Fibroblast of skin of left biceps (primary cell): Measurements from ENCODE around the gene DHX15.

Experiments used
- DNase-seq, 2 experiments: peaks; one replicate each; pipeline ENCODE4 v3.0.0-alpha.2; 2013; ENCODE audit warnings: low read depth in 2 of 2

Gene DHX15

GRCh38 chr4:24584211-24584850 is at the start of gene DHX15:
Gene DHX15, minus strand, starts transcription at chr4:24584554. Its CDS starts 161 bp downstream, at chr4:24584393.
- peak; percentile 92 to 93 for DNase-seq

GRCh38 chr4:24632011-24632410 is 47.7 kb upstream of the DHX15 start:
- DNase-seq: no peak

- peak in 1 of 2 experiments; percentile 24 for DNase-seq
Observed at GRCh38 chr4:24630937-24631336, 46.6 kb upstream of the DHX15 start.

GRCh38 chr4:24625091-24625490 is 40.7 kb upstream of the DHX15 start:
- DNase-seq: no peak

DNA sequence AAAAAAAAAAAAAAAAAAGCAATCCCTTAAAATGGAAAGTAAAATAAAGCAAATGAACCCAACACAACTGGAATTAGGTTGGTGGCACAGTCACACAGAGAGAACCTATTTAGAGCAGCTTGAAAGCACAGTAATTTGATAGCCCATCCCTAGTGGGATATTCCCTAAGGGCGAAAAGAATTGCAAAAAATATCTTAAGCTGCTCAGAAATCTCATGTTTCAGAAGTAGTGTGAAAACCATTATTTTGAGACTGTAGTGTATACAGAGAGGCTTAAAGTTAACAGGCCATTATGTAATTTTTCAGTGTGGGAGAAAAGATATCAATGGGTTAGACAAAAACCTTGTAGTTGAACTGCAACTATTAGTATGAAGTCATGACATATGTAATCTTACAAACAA is 40.0 kb upstream of the DHX15 start:
- no peak for DNase-seq

- no peak for DNase-seq
Observed at GRCh38 chr4:24622146-24622834, 37.9 kb upstream of the DHX15 start.

GRCh38 chr4:24615977-24616376 is 31.6 kb upstream of the DHX15 start:
- no peak for DNase-seq

GRCh38 chr4:24614881-24615280 is 30.5 kb upstream of the DHX15 start:
- no peak for DNase-seq

GRCh38 chr4:24613502-24613901 is 29.1 kb upstream of the DHX15 start:
- no peak for DNase-seq

GRCh38 chr4:24611575-24611974 is 27.2 kb upstream of the DHX15 start:
- no peak for DNase-seq

DNA sequence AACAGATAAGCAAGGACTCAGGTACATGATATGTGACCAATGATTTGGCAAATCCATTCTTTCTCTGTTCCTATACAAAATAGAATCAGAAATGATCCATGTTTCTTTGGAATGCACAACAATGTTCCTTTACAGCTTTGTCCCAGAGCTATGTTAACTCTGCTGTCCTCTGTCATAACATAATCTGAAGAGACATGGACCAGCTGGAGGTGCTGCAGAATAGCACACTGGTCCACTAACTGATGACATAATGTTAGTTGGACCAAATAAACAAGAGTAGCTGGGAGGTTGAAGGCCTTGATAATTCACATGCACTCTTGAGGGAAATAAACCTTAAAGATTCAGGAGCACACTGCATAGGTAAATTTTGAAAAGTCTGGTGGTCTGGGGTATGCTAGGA is 23.0 kb upstream of the DHX15 start:
- no peak for DNase-seq

- no peak for DNase-seq
Observed at GRCh38 chr4:24605216-24605615, 20.9 kb upstream of the DHX15 start.

DNA sequence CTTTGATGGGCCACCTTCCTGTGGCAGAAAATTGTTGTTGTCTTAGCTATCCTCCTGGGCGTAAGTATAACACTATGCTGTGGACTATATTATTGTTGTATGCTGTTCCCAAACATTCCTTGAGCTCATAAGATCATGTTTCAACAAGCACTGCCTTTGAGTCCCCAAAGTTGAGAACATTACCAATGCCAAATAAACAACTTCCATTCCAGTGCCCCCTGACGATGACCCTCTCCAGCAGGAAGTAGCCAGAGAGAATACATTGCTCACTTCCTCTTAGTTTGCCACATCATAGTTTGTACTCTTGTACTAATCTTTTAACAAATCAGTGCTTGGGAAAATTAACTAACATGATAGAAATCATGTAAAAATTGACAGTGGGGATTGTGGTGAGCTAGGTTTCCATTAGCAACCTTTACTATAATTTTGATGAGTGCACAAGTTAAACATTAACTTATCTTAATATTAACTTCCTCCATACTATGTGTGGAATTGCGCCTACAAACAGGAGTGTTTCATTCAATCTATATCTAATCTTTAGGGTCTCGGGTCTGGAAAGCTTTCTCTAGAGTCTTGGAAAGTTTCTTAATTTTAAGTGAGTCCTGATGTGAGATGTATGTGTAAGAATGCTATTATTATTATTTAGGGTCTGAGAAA is 20.3 kb upstream of the DHX15 start:
- DNase-seq: no peak

- no peak for DNase-seq
Observed at GRCh38 chr4:24603343-24603742, 19.0 kb upstream of the DHX15 start.

DNA sequence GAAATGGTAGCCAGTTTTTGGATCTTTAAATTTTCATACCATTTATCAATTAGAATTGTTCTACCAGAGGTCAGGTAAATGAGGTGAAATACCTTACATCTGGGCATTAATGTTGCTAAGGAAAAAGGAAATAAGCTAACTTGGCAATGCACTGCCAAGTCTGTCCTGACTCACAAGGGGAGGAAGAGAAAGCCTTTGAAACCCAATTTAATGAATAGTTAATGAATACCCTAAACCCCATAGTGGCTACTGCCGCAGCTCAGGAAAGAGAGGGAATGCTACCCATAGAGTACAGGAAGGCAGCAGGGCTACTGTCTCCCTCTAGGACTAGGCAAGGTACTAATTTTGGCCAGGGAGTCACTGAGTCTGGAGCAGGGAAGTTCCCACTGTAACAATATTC is 16.8 kb upstream of the DHX15 start:
- DNase-seq: no peak

DNA sequence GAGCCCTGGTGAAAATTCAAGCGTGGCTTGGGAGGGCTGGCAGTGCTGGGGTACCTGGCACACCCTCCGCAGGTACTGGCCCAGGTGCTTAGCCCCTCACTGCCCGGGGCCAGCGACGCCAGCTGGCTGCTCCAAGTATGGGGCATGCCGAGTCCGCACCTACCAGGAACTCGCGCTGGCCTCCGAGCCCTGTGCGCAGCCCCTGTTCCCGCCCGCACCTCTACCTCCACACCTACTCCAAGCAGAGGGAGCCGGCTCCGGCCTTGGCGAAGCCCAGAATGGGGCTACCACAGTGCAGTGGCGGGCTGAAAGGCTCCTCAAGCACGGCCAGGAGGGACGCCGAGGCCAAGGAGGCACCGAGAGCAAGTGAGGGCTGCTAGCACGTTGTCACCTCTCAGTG is 14.9 kb upstream of the DHX15 start:
- no peak for DNase-seq

- no peak for DNase-seq
Observed at GRCh38 chr4:24598025-24598424, 13.7 kb upstream of the DHX15 start.

DNA sequence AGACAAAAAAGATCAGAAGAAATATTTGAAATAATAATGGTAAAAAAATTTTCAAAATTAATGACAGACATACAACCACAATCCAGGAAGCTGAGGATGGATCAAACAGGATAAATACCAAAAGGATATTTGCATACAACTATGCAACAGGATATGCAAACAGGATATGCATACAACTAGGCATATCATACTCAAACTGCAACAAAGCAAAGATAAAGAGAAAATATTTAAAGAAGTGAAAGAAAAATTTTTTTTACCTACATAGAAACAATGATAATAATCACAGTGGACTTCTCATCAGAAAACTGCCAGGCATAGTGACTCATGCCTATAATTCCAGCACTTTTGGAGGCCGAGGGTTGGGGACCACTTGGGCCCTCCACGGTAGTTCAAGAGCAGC is 11.3 kb upstream of the DHX15 start:
- DNase-seq: no peak

DNA sequence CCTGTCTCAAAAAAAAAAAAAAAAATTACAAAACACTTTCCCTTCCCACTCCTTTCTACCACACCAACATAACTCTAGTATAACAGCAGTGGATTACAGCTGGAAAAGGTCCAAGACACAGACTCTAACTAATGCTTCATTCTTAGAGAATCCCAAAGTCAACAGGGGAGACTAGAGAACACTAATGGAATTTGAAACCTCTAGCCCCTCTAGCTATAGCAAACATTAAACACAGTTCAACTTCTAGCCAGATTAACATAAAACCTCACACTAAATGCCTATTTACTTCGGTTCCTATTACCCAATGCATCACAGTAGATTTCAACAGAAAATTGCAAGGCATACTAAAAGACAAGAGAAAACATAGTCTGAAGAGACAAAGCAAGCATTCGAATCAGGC is 10.5 kb upstream of the DHX15 start:
- peak; percentile 23 to 26 for DNase-seq

DNA sequence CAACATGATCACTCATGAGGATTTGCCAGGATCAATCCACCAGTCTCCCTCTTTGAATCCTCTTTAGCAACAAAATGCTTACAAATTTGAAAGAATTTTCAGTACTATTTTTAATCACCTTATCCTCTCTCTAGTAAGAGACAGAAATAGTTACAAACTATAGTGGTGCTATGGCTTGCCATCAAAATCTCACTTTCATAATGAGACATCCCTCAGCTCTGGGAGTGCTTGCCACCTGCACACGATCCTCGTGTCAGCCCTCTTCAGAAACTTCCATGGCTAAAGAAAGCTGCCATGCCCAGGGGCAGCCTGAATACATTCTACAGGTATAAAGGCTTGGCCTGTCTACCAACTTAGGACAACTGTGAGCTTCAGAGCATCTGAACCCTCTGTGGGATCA is 5.1 kb upstream of the DHX15 start:
- no peak for DNase-seq

DNA sequence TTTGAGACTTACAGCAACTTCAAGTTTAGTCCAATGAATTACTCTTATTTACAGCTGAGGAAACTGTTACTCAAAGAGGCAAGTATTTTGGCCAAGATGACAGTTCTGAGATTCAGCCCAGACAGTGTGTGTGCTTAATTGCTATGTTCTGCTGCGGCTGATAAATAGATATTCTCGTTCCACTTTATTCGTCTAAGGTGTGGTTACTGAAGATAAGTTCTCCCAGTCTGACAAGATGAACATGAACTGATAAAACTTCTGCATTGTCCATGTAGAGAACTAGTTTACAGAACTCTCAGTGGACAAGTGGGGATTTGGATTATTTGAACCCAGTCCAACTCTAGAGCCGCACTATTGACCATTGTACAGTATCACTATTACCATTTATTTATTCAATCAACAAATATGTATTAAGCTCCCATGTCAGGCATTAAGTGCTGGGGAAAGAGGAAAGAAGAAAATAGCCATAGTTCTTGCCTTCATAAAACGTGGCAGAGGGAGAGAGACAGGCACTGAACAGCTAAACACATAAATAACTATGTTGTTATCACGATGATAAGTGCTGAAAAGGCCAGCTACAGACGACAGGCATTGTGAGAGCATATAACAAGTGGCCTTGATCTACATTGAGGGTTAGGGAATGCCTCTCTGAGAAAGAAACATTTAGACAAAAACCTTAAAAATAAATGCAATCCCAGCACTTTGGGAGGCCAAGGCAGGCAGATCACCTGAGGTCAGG is 4.0 kb upstream of the DHX15 start:
- no peak for DNase-seq

DNA sequence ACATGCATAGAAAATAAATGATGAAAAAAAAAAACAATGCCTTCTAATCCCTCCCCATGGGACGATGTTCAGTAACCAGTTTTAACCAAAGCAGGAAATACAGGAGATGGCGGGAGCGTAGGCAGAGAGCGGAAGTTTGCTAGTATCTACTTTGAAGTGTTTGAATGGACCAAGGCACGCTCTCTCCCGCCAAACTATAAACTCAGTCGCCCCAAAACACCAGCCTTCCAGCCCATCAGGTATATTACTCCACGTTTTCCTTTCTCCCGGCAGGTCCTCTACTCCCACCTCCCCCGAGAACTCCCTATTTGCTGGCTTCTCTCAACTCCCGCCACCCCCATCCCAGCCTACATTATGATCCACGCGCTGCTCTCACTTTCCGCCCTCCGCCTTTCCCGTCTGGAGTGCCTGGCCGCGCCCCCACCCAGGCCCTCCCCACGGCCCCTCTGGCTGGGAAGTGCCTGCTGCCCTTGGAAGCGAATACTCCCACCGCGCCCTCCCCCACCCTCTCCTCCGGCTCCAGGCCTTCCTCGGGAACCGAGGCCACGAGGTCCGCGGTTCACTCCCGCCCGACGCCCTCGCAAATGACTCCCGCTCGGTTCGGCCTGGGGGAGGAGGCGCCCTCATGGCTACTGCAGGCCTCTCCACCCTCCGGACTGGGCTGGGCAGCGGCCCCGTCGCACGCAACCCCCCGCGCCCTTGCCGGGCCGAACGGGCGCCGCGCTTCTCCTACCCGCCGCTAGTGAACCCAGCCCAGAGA is 723 bp downstream of the DHX15 start:
- no peak for DNase-seq
